Fibroblast of pulmonary artery (primary cell): ENCODE results near the gene POC1A.

Experiments
- DNase-seq: peaks from one replicate; pipeline ENCODE4 v3.0.0-alpha.2; 2010; ENCODE audit warnings: low read depth
- H3K4me3 ChIP-seq: replicated peaks from 2 replicates; pipeline ENCODE4 v1.5.1; 2011; ENCODE audit warnings: low read depth, mild to moderate bottlenecking, control low read depth, low read length, moderate library complexity
- TF ChIP-seq, protein P1 (sequence below): IDR thresholded peaks from 2 replicates; pipeline ENCODE4 v1.5.1; 2011; ENCODE audit warnings: mild to moderate bottlenecking, control low read depth, low read length, inconsistent platforms; ENCODE audit errors: missing control alignments

POC1A gene

DNA sequence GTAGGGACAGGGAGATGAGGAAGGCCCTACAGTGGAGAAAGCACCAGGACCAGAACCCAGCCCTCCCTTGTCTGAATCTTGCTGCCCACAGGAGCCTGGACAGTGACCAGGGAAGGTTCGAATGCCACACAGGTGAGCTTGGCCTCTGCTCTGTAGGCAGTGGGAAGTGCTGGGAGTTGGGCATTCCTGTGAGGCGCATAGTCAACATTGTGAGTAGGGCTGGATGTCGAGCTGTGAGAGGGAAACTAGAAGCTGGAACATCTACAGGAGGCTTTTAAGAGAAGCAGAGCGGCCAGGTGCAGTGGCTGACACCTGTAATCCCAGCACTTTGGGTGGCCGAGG, 23.4 kb upstream of the POC1A start:
- no peak overlapping the region for H3K4me3 ChIP-seq
- TF ChIP-seq, protein P1, sequence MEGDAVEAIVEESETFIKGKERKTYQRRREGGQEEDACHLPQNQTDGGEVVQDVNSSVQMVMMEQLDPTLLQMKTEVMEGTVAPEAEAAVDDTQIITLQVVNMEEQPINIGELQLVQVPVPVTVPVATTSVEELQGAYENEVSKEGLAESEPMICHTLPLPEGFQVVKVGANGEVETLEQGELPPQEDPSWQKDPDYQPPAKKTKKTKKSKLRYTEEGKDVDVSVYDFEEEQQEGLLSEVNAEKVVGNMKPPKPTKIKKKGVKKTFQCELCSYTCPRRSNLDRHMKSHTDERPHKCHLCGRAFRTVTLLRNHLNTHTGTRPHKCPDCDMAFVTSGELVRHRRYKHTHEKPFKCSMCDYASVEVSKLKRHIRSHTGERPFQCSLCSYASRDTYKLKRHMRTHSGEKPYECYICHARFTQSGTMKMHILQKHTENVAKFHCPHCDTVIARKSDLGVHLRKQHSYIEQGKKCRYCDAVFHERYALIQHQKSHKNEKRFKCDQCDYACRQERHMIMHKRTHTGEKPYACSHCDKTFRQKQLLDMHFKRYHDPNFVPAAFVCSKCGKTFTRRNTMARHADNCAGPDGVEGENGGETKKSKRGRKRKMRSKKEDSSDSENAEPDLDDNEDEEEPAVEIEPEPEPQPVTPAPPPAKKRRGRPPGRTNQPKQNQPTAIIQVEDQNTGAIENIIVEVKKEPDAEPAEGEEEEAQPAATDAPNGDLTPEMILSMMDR, result no peak
- DNase-seq, result no peak

DNA sequence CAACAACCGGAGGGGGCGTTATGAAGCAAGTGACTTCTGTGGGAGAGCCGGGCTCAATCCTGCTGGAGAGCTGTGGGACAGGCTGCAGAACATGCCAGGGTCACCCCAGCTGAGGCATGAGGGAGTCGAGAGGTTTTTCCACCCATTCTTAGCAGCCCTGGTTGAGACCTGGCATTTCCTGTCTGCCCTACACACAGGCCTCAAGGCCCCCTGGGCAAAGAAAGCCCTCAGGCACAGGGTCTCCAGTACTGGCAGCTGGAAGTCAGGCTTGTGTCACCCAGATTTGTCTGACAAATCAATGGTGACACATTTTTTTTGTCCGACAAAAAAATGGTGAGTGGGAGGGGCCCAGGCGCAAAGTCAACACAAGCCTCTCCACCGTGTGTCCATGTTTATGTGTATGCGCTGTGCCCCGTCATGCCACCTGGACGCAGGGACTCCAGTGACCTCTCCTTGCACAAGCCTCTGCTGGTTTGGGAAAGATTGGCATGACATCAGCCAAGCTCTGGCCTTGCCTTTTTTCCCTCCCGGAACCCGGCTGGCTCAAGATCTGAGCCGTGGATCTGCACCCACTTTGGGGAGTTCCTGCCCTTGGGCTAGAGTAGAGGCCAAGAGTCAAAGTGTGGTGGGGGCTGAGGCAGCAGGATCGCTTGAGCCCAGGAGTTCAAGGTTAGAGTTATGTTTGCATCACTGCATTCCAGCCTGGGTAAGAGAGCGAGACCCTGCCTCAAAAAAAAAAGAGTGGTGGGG, 22.9 kb upstream of the POC1A start:
- no peak overlapping the region for H3K4me3 ChIP-seq
- no peak for DNase-seq
- TF ChIP-seq, protein P1, result no peak

DNA sequence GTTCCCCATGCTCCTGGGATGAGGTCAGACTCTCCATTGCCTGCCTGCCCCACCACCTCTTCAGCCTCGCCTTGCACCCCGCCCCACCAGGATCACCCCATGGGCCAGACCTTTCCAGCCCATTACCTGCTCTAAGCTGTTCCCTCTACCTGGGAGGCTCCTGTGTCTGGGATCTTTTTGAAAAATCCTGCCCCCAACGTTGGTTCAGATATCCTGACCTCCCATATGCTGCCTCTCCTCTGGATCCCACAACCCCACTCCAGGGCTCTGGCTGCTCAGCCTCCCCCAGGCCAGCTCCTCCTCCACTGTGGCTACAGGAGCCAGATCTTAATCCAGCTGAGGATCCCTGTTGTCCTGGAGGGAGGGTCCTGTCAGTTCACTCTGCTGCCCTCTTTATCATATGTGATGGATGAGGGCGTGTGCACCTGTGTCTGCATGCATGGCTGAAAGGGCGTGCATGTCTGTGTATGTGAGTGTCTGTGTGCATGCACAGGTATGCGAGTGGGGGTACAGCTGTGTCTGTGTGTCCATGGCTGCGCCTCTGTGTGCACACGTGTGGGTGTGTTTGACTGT, 22.0 kb upstream of the POC1A start:
- TF ChIP-seq, protein P1, result no peak
- DNase-seq, result no peak
- no peak overlapping the region for H3K4me3 ChIP-seq

DNA sequence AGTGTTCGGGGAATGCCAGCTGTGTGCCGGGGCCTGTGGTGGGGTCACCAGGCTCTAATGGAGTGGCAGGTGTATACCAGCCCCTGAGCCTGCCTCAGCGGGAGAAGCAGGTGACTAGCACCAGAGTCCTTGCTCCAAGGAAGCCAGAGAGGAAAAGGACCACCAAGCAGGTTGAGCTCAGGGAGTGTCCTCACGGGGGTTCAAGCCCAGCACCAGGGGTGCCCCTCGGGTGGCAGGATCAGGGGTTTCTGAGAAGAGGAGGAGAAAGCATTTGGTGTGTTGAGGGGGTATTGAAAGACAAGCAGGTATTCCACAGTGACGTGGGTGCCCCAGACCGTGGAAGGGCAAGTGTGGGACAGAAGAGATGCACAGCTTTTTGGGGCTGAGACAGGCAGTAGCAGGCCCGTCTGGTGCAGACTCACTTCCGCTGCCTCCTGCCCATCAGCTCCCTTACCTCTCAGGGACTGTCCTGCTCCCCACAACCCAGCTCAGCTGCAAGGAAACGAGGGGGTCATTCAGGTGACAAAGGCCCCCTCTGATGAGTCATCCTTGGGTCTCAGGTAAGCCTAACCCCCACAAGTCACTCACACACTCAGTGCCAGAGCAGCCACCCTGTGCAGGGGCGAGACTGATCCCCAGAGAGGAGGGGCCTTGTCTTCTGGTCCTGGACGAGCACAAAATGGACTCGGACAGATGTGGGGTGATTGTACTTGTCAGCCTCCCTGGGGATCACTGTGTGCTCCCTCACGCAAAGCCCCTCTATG, 21.4 kb upstream of the POC1A start:
- TF ChIP-seq, protein P1, result no peak
- DNase-seq, result no peak
- H3K4me3 ChIP-seq, result no peak overlapping the region

DNA sequence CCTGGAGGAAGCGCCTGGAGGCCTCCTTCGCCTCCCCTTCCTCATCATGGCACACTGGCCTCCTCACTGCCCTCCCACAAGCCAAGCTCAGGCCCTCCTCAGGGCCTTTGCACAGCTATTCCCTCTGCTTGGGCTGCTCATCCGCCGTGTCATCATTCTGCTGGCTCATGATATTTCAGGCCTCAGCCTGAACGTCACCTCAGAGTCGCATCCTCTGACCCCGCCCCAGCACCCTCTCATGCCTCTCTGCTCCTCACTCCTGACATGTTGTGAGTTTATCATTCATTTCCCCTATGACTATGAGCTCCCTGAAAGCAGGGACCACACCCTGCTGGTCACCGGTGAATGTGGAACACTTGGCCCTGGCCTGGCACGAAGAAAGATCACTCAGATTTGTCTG, 20.7 kb upstream of the POC1A start:
- no peak overlapping the region for H3K4me3 ChIP-seq
- TF ChIP-seq, protein P1, result no peak
- no peak for DNase-seq

DNA sequence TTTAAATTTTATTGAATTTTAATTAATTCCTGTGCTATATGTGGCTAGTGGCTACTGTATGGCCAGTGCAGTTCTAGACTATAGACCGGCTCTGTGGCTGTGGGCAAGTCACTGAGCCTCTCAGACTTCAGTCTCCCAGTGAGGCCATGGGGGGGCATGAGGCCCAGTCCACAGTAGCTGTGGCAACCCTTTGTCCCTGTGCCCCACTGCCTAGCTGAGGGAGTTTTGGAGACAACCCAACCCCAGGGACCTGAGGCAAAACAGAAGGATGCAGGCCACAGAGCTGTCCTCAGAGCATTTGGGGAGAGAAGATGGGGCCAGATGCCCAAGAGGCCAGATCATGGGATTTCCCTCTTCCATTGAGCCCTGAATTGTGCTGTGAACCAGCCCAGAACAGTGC, 18.9 kb upstream of the POC1A start:
- DNase-seq, result no peak
- H3K4me3 ChIP-seq, result no peak overlapping the region

More for the DNA sequence above, 18.9 kb upstream of the POC1A start:
- TF ChIP-seq, protein P1, result no peak
